AG08395 (cell line): ENCODE measurements around the gene DAPK1.

Experiments used
- DNase-seq: peaks from one replicate; pipeline ENCODE4 v3.0.0; 2012; ENCODE audit warnings: mixed read lengths, low spot score

DAPK1 gene

GRCh38 chr9:87712801-87713277 lies 215.2 kb downstream of the DAPK1 start:
- no peak for DNase-seq

GRCh38 chr9:87713278-87713987 lies 215.8 kb downstream of the DAPK1 start:
- DNase-seq = peak; percentile 90

- DNase-seq = no peak
Observed at GRCh38 chr9:87713988-87714330, 216.3 kb downstream of the DAPK1 start.

- peak; percentile 67 for DNase-seq
Observed at GRCh38 chr9:87714819-87715218, 217.2 kb downstream of the DAPK1 start.

- DNase-seq = peak; percentile 15
Observed at GRCh38 chr9:87716141-87716540, 218.5 kb downstream of the DAPK1 start.

- DNase-seq = no peak
Observed at GRCh38 chr9:87717456-87717855, 219.8 kb downstream of the DAPK1 start.

DNA sequence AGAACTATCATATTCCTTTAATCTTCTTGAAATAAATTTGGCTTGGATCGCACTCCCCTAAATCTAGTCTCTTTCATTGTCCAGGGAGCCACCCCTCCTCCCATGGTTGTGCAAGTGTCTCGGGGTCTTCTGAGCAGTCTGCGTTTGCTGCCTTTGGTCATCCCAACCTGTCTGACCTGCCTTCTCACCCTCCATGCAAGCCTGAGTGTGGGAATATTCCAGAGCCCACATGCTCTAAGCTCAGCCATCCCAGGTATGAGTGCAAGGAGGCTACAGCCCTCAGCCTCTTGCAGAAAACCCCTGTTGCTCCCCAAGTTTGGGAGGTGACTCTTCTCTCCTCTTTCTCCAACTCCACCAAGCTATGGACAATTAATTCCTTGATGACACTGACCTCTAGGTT lies 220.6 kb downstream of the DAPK1 start:
- DNase-seq = no peak

GRCh38 chr9:87718852-87719612 lies 221.4 kb downstream of the DAPK1 start:
- DNase-seq = no peak

DNA sequence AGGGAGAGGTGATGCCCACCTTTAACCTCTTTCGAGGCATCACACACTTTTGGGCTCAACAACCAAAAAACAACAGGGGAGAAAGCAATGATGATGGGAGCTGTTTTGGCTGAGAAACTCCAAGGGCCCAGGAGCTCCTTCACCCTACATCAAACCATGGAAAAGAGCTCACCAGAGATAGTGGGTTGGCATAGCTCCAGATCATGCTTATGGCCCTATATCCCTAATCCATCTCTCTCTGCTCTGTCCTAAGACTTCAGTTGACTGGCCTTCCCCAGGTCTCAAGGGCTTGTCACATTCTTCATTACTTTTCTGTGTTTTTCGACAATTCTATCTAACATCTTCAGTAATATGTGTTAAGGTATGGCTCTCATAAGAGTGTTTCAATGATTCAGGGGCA lies 222.5 kb downstream of the DAPK1 start:
- no peak for DNase-seq

- DNase-seq = no peak
Observed at GRCh38 chr9:87722393-87723088, 224.9 kb downstream of the DAPK1 start.

GRCh38 chr9:87725356-87725899 lies 227.8 kb downstream of the DAPK1 start:
- peak; percentile 33 for DNase-seq

DNA sequence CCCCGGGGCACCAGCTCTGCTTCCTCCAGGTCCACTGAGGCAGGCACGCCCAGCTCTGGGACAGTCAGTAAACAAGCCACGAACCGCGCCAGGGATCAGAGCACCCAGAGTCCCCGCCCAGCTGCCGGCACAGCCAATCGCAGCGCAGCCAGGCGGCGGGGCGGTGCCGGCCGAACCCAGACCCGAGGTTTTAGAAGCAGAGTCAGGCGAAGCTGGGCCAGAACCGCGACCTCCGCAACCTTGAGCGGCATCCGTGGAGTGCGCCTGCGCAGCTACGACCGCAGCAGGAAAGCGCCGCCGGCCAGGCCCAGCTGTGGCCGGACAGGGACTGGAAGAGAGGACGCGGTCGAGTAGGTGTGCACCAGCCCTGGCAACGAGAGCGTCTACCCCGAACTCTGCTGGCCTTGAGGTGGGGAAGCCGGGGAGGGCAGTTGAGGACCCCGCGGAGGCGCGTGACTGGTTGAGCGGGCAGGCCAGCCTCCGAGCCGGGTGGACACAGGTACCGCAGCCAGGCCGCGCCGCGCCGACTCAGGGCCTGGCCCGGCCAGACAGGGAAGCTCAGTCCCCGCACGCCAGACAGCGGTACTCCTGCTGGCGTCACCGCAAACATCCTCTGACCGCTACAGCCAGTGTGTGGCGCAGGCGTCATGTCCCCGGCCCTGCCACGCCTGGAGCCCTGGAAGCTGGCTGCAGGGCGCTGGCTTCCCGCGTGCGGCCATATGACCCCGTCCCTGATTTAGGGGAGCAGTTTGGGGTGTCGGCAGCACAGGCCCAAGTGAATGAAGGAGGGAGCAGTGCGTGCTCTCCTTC lies 228.4 kb downstream of the DAPK1 start, which contains the start of gene CTSL:
Gene CTSL (plus strand): TSS at position 220 of the 810 bp plus-strand sequence. CDS start 1,485 bp downstream, outside the sequence.
- DNase-seq = peak; percentile 95

GRCh38 chr9:87729246-87729645 lies 231.6 kb downstream of the DAPK1 start:
- DNase-seq = no peak

GRCh38 chr9:87731321-87731720 lies 233.7 kb downstream of the DAPK1 start:
- no peak for DNase-seq

GRCh38 chr9:87732344-87732743 lies 234.7 kb downstream of the DAPK1 start:
- no peak for DNase-seq

- DNase-seq = no peak
Observed at GRCh38 chr9:87732756-87733155, 235.1 kb downstream of the DAPK1 start.

DNA sequence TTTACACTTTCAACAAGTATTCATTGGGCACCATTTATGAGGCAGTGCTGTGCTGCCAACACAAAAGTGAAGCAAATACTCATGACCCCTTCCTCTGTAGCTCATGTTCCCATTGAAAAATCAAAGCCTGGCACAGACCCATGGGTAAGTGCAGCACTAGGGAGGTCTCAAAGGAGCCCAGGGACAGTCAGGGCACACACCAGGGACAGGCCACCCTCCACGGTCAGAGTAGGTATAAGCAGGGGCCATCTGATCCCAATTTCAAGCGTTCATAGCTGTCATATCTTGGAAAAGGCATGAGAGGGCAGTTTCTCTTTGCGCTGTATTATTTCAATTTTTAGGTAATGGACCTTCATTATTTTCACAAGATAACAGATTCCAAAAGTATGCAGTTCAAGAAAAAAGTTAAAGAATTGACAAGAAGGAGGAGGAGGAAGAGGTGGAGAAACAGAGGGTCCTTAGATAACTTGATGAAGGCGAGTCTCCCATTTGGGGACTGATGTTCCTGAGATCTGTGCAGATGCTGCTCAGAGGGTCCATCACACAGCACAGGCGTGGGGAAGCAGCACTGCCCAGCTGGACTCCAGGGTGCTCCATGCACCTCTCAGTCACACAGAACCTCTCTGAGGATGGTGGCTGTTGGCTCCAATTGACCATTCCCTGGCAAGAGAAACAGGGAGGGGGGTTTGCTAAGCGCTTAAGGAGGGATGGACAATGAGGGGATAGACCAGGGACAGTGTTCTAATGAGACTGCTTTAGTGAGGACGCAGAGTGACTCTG lies 235.8 kb downstream of the DAPK1 start:
- no peak for DNase-seq

- DNase-seq = no peak
Observed at GRCh38 chr9:87734106-87734505, 236.4 kb downstream of the DAPK1 start.

DNA sequence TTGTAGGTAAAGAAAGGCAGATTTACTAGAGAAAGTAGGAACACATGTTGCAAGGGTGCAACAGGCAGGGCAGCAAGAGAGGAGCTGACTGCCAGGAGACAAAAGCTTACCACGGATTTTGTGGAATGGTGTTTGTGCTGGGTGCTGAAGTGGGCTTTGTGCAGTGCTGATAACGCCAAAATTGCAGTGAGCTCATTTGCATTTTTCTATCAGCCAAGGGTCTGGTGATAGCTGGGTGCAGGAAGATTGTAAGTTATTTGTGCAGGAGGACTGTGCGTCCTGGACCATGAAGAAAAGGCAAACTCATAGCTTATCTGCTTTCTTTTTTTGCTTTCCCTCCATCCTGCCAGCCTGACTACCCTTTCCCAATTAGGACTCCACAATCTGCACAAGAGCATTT lies 241.9 kb downstream of the DAPK1 start:
- no peak for DNase-seq

- DNase-seq = no peak
Observed at GRCh38 chr9:87740209-87740608, 242.5 kb downstream of the DAPK1 start.

DNA sequence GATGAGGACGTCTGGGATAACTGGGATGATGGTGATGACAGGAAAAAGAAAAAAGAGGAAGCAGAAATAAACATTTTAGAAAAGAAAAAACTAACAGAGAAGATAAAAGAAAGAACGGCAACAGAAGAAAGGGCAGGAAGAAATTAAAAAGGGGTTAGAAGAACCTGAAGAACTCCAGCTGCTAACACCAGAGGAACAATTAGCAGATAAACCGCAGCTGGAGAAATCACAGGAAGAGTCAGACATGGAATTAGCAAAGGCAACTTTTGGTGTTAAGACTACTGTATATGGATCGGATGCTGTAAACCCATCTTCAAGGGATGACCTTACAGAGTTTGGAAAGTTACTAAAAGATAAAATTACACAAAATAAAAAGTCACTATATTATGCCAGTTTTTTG lies 243.7 kb downstream of the DAPK1 start:
- DNase-seq = no peak
